Type B pancreatic cell (in vitro differentiated cells): Measurements from ENCODE around the gene RPL27A. TPM values are rescaled to one million over a fixed set of nuclear protein-coding genes. Genes with fewer than 3 reads are reported as not detected.

Experiments used
- DNase-seq: peaks from one replicate; pipeline ENCODE4 v3.0.0; 2021; ENCODE audit warnings: mixed read lengths; ENCODE audit not compliant: unreplicated experiment; ENCODE audit errors: extremely low spot score
- H3K27ac Mint-ChIP-seq: 2 replicates; pipeline ENCODE4 v1.8.0; 2021; ENCODE audit warnings: mild to moderate bottlenecking, mixed read lengths
- H3K27me3 Mint-ChIP-seq: 2 replicates; pipeline ENCODE4 v1.8.0; 2021; ENCODE audit warnings: mixed read lengths
- H3K36me3 Mint-ChIP-seq: 2 replicates; pipeline ENCODE4 v1.8.0; 2021; ENCODE audit warnings: mixed read lengths
- H3K4me1 Mint-ChIP-seq: one replicate; pipeline ENCODE4 v1.8.0; 2021; ENCODE audit warnings: mixed read lengths; ENCODE audit not compliant: unreplicated experiment
- H3K4me3 Mint-ChIP-seq: 2 replicates; pipeline ENCODE4 v1.8.0; 2021; ENCODE audit warnings: mild to moderate bottlenecking, mixed read lengths
- H3K9me3 Mint-ChIP-seq: 2 replicates; pipeline ENCODE4 v1.8.0; 2021; ENCODE audit warnings: mixed read lengths
- CTCF ChIP-seq: fragments of 200-600 bp; sonication (generic); conservative IDR thresholded peaks from 2 replicates; pipeline ENCODE4 v1.5.0; 2021; ENCODE audit warnings: antibody characterized with exemption, mild to moderate bottlenecking
- total RNA-seq: library from RNA; stranded (reverse); gene quantifications from 2 replicates; pipeline ENCODE4 v1.2.1, GENCODE V29; 2021; ENCODE audit warnings: low replicate concordance

The RPL27A gene
- total RNA-seq, 1 donor from 2014 or later, result 877 TPM

DNA sequence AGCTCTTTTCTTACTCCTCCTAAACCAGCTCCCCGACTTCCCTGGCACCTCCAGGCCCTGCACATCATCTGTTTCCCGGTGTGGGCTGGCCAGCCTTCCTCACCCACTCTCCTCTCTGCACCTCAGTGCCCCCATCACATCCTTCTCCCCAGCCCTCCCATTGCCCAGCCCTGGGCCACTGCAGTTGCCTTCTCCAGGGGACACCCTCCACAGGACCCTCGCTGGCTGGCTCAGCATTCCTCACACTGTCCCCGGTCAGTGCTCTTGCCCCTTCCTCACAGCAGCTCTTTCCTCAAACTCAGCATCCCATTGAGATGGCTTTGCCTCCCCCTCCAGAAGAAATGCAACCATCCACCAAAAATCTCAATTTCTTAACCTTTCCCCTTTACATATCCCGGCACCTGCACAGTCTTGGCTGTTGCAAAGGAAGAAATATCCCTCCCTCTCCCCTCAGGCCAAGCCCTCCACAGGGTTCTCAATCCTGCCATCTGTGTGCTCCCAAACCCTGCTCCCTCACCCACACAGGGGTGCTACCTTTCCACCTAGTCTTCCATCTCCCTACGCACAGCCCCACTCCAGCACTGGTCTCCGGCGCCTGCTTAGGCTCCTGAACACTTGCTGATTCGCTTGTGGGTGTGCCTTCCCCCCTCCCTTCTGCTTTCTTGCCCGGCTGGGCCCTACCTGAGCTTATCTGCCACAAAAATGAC, 19.5 kb downstream of the RPL27A start:
- H3K4me3 Mint-ChIP-seq, result no peak overlapping the region
- H3K9me3 Mint-ChIP-seq, result no peaks in the 10 kb centered on the region
- peaks cover 9% of the 10 kb centered on the region for H3K4me1 Mint-ChIP-seq
- no peak for TF ChIP-seq CTCF
- peak overlapping the region; percentile 44 for H3K27ac Mint-ChIP-seq
- H3K27me3 Mint-ChIP-seq, result no peaks in the 10 kb centered on the region
- H3K36me3 Mint-ChIP-seq, result peaks cover 30% of the 10 kb centered on the region
- DNase-seq, result no peak

DNA sequence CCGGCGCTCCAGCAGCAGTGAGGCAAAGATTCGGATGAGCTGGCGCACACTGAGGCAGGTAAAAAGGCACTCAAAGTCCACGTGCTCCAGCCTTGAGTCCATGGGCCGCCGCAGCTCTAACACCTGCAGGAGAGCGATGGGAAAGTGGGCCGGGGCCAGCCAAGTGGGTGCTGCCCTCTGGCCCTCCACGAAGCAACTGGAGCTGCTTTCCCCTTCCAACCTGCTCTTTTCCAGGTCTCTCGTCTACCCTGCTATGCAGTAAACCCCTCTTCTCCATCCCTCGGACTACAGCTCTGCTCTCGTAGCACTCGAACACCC, 20.0 kb downstream of the RPL27A start:
- Mint-ChIP-seq H3K4me1 (peaks cover 9% of the 10 kb centered on the region), H3K27ac (no peak overlapping the region)

DNA sequence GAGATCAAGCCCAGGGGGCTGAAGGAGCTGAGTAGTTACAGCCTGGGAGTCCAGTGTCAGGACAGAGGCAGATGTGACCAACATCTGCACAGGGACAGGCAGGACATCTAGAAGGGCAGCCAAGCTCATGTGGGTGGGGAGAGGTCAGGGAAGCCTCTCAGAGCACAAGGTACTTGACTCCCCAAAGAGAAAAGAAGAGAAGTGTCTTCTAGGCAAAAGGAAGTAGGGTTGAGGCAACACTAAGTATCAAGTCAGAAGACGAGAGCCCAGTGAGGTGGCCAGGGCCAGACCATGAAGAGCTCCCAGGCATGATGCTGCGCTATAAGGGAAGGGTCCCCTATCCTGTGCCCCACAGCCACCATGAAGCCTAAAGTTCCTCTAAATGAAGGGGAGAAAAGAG, 21.5 kb downstream of the RPL27A start:
- no peak overlapping the region for H3K27ac Mint-ChIP-seq
- no peak for DNase-seq

More for the DNA sequence above, 20.0 kb downstream of the RPL27A start:
- no peaks in the 10 kb centered on the region for H3K9me3 Mint-ChIP-seq
- TF ChIP-seq CTCF, result no peak
- no peak overlapping the region for H3K4me3 Mint-ChIP-seq
- DNase-seq, result no peak
- H3K27me3 Mint-ChIP-seq, result no peaks in the 10 kb centered on the region
- H3K36me3 Mint-ChIP-seq, result peaks cover 25% of the 10 kb centered on the region

DNA sequence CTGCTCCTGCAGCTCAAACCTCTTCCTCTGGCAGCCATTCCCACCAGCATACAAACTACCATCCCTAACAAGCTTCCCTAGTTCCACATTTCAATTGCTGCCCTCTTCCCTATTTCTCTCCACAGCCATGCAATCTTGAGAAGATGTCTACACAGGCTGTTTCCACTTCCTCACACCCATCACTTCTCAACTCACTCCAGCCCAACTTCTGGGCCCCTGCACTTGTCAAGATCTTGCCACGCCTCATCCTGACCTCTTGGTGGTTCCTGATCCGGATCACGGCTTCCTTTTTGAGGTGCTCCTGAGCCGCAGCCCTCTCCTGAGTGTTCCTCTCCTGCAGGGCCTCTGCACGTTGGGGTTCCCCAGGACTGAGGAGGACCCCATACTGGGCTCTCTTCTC, 22.6 kb downstream of the RPL27A start:
- H3K4me3 Mint-ChIP-seq, result no peak overlapping the region
- H3K4me1 Mint-ChIP-seq, result no peaks in the 10 kb centered on the region
- TF ChIP-seq CTCF, result no peak
- peaks cover 19% of the 10 kb centered on the region for H3K36me3 Mint-ChIP-seq
- peak overlapping the region; percentile 37 for H3K27ac Mint-ChIP-seq
- no peak for DNase-seq
- no peaks in the 10 kb centered on the region for H3K27me3 Mint-ChIP-seq
- no peaks in the 10 kb centered on the region for H3K9me3 Mint-ChIP-seq

More for the DNA sequence above, 21.5 kb downstream of the RPL27A start:
- Mint-ChIP-seq H3K27me3 (no peaks in the 10 kb centered on the region), H3K9me3 (no peaks in the 10 kb centered on the region), H3K36me3 (peaks cover 15% of the 10 kb centered on the region), H3K4me1 (peaks cover 4% of the 10 kb centered on the region), H3K4me3 (no peak overlapping the region)
- no peak for TF ChIP-seq CTCF

DNA sequence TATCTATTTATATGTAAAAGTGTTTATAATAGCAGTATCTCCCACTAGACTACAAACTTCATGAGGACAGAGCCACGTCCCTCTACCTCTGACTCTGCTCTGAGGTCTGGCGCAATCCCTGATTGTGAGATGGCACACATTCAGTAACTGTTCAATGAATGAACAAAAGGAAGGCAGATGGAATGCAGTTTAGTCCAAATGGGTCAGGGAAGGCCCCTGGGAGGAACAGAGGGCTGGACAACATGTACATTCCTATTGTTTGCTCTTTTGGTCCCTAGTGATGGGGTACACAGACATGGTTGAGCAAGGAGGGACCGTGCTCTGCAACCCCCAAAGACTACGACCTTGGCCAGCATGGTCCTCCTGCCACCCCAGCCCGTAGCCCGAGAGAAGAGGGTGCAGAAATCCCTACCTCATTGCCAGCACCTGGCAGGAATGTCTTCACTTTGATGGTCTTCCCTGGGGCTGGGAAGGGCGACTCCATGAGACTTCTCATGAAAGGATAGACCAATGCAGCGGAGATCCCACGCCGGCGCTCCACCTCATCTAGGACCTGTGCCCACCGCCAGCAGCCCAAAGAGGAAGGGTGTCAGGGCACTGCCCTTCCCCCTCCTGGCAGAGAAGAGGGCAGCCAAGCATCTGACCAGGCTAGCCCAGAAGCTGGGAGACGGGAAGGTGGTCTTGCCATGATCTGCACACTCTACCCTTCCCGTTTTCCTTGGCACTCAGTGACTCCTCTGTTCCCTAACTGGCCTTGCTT, 24.3 kb downstream of the RPL27A start:
- Mint-ChIP-seq H3K4me3 (no peak overlapping the region), H3K9me3 (no peaks in the 10 kb centered on the region), H3K27ac (no peak overlapping the region), H3K4me1 (no peaks in the 10 kb centered on the region), H3K36me3 (peaks cover 16% of the 10 kb centered on the region), H3K27me3 (no peaks in the 10 kb centered on the region)
- no peak for DNase-seq
- TF ChIP-seq CTCF, result no peak
